ENCODE results near the gene NPAS1.

- no peak for TF ChIP-seq CTCF (IDR thresholded peaks at IDR 0.05)
- TF ChIP-seq POLR2A (IDR thresholded peaks at IDR 0.05) = no peak
Observed at GRCh38 chr19:47068246-47068645, 48.6 kb downstream of the NPAS1 start.
